Glomerular endothelial cell (primary cell): ENCODE results near the gene BAHCC1. TPM values are rescaled to one million over a fixed set of nuclear protein-coding genes. Genes with fewer than 3 reads are reported as not detected.

Experiments
- DNase-seq: peaks from one replicate; pipeline ENCODE4 v3.0.0-alpha.2; 2011; ENCODE audit warnings: low read depth, low spot score; ENCODE audit errors: extremely low read depth
- total RNA-seq: library from RNA; depleted of rRNA; stranded (reverse); fragments of >200 nt; gene quantifications from 2 replicates; pipeline ENCODE4 v1.2.3, GENCODE V29; 2015

The BAHCC1 gene
- total RNA-seq, 1 donor from 2014 or later, result 30.5 TPM

DNA sequence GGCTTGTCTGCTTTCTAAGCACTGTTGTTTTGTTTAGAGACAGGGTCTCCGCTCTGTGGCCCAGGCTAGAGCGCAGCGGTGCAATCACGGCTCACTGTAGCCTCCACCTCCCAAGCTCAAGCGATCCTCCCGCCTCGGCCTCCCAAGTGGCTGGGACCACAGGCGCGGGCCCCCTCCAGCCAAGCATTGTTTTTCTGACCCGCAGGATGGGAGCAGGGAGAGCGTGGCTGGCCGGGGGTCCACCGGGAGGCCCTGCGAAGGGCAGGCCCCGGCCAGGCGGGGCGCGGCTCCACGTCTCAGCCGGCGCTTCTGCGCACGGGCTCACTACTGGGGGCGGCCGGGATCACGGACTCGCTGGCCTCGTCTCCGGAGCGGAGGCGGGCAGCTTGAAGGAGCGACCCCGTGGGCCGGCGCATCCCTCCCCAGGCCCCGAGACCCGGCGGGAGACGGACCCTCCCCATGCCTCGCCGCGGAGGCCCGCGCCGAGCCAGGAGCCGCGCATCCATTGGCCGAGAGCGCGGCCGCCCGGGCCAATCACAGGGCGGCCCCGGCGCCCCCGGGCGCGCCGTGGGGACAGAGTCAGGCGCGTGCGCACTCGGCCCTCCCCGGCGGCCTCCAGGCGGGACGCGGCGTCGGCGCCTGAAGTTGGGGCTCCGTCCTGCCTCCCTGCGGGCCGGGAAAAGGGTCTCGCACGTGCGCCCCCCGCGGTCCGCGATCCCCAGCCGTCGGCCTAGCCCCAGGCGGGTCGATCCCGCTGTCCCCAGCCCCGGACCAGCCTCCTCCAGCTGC, 92.4 kb downstream of the BAHCC1 start:
- no peak for DNase-seq

DNA sequence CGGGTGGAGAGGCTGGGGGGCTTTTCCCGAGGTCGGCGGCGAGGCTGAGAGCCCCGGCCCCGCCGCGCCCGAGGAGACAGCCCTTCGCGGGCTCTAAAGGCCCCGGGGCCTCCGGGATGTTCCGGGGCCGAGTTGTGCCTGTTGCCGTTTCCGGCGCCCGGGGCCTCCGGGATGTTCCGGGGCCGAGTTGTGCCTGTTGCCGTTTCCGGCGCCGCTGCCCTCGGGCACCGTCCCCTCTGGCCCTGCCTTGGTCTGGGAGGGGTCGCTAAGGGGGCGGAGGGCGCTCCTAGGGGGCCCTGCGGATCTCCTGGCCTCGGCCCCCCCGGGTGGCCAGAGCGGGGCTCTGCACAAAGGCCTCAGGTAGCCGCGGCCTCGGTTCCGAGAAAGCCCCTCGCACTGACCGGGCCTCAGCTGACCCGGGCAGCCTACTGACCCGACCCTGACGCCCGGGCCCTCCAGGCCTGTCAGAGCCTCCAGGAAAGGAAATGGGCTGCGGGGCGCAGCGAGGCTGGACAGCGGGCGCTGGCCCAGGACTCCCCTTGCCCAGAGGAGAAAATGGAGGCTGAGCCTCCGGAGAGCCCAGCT, 93.1 kb downstream of the BAHCC1 start:
- DNase-seq, result no peak

DNA sequence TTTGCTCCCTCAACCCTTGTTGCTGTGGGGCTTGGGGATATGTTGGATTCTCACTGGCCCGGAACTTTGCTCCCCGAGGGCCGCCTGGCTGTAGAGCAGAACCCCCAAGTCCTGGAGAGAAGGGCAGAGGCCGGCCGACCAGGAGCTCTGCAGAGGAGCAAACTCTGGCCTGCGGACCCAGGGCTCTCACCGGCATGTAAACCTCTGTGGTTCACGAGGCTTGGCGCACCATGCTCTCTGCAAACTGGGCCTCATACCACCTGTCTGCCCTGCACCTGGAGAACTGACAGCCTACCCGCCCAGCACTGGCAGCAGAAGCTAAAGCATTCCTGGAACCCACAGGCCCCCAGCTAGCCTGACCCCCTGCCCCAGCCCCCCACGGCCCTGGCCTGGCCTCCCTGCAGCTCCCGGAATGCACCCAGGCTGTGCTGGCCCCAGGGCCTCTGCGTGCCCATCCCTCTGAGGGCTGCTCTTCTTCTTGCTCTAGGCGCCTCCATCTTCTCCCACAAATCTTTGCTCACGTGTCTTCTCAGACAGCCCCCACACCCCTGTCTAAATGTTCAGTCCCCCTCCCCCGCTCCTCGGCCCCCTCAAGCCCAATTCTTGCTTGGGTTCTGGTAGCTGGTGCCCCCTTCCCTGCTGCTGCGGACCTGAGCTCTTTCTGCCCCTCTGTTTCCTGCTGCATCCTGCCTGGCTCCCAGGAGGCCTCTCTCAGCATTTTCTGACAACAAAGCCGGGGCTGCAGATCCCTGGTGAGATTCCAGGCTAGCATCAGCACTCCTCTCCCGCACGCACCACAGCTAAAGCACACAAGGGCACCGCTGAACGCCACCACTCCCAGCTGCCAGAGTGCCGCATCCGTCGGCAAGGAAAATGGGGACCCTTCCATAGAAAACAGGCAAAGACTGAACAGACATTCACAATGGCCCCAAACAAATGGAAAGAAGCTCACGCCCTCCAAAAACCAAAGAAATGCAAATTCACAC, 94.0 kb downstream of the BAHCC1 start:
- DNase-seq, result no peak

DNA sequence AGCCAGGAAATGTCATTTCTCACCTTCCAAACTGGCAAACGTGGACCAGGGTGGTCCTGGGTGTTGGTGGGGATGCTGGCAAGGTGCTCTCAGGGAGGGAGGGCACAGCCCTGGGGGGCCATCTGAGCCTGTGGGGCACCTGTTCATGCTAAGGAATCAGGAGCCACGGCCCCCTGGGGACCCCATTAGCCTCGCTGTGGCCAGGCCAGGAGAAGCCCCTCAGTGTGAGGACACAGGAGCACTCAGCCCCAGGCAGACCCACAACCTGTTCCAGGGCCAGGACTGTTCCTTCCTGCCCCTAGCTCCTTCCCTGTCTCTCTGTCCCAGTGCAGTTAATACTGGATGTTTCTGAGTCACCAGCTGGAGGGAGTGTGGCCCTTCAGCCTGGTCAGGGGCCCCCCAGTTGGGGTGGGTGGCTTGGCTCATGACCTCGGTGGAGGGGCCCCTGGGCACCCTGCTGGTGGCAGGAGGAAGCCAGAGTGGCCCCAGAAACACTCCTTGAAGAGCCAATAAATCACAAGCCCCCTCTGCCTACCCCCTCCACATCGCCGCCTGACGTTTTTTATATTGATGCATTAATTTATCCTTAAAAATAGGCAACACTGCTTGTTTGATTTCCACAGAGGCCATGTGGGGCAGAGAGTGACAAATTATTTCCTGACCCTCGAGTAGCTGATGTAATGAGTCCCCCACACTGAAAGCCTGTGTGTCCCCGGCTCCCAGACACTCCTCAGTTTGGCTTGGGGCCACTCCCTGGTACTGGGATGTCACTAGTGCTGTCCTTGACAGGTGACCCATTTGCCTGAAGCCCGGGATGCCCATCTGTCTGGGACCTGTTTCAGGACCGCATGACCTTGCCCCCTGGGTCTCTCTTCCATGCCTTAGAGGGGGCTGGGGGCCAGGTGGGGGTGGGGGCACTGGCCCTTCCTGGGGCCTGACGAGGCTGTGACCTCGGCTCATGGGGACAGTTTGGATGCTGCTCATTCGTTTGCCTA, 95.0 kb downstream of the BAHCC1 start:
- DNase-seq, result no peak

DNA sequence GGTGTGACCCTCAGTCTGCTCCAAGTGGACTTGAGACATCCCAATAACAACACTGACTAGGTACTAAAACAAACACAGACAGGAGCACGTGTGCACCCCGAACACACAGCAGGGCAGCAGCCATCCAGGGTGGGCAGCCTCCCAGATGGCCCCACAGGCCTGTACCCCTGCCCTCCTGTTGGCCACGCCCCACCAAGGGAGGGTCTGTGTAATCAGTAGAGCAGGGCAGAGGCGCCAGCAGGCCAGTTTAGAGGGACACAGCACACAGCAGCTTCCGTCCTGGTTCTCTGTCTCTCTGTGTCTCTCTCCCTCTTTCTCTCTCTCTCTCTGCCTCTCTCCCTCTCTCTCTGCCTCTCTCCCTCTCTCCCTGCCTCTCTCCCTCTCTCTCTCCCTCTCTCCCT, 95.9 kb downstream of the BAHCC1 start:
- DNase-seq, result no peak

DNA sequence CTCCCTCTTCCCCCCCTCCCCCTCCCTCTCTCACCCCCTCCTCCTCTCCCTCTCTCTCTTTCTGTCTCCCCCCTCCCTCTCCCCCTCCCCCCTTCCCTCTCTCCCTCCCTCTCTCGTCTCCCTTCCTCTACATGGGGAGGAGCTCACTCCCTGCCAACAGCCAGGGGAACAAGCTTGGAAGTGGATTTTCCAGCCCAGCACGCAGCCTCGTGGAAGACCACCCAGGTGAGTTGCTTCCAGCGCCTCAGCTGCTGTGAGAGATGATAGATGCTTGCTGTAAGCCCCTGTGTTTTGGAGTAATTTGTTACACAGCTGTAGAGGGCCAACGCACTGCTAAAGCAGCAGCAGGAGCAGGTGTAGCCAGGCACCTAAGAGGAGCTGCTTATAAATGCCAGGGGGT, 96.5 kb downstream of the BAHCC1 start:
- DNase-seq, result no peak

DNA sequence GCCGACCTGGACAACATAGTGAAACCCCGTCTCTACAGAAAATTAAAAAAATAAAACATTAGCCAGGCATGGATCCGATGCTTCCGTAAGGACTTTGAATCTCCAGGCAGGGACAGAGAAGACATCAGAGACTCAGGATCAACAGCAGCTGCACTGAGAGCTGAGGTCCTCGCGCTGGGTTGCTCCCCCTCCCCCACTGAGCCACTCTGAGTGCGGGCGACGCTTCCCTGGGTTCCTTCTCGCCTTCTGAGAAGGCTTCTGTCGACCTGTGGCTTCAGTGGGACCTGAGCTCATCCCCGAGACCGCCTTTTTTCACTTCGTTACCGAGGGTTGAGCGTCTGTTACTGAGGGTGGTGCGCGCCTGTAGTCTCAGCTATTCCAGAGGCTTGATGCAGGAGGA, 96.9 kb downstream of the BAHCC1 start:
- DNase-seq, result no peak

DNA sequence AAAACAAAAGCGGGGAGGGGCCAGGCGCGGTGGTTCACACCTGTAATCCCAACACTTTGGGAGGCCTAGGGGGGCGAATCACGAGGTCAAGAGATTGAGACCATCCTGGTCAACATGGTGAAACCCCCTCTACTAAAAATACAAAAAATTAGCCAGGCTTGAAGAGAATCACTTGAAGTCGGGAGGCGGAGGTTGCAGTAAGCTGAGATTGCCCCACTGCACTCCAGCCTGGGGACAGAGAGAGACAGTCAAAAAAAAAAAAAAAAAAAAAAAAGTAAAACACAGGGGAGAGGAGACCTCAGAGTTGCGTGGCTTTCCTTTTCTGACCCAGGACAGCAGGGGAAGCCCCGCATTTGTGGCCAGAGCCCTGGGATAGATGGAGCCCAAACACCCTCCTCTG, 97.4 kb downstream of the BAHCC1 start:
- no peak for DNase-seq

DNA sequence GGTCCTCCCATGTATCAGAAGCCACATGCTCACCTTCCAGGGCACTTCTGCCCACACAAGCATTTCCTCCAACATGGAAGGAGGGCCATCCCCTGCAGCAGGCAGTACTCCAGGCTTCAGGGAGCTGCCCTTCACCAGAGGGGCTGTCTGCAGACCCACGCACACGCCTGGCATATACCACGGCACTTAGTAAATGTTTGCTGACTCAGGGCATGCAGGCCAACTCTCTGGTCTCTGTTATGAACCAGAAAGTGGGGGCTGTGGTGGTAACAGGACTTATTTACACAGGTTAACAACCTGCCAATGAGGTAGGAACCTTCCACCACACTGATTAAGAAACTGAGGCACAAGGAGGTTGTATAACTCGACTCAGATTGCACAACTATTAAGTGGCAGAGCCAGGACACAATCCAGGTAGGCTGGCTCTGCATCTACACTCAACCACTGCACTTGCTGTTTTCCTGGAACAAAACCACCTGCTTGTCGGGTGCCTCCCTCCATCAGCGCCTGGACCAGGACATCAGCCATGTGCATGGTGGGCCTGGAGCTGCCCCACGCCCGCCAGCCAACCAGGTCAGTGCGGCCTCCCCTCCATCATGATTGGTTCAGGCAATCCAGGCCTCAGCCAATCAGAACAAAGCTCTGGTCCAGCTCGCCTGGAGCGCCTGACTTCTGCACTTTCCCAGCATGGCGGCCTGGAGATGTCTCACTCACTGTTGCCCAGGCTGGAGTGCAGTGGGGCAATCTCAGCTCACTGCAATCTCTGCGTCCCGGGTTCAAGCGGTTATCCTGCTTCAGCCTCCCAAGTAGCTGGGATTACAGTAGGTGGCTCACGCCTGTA, 98.2 kb downstream of the BAHCC1 start:
- DNase-seq, result no peak

DNA sequence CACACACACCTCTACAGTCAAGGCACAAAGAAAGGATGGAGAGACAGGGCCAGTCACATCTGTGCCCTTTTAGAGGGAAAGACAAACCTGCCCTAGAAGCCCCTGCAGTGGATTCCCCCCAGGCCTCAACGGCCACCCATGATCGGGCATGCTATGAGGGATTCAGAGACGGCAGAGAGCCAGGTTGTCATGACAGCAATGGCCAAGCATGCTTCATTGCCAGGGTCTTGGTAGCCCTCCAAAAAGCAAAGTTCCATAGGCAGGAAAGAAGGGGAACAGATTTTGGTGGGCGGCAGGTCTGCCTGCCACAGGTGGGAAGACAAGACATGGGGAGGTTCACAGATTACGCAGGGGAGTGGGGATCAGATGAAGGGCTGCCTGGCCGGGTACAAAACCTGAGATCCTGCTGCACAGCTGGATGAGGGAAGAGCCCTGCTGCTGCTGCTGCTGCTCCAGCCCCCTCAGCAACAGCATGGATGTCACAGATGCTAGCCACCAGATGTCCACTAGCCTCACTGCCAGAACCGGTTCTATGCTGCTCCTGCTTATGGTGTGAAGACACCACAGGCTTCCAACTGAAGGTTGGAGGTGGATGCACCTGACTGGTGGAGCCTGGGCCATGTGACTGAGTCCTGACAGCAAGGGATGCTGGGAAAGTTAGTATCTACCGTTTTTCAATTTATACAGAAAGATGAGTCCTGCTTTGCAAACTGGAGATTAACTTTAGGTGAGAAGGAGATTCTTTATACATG, 99.5 kb downstream of the BAHCC1 start:
- DNase-seq, result no peak

DNA sequence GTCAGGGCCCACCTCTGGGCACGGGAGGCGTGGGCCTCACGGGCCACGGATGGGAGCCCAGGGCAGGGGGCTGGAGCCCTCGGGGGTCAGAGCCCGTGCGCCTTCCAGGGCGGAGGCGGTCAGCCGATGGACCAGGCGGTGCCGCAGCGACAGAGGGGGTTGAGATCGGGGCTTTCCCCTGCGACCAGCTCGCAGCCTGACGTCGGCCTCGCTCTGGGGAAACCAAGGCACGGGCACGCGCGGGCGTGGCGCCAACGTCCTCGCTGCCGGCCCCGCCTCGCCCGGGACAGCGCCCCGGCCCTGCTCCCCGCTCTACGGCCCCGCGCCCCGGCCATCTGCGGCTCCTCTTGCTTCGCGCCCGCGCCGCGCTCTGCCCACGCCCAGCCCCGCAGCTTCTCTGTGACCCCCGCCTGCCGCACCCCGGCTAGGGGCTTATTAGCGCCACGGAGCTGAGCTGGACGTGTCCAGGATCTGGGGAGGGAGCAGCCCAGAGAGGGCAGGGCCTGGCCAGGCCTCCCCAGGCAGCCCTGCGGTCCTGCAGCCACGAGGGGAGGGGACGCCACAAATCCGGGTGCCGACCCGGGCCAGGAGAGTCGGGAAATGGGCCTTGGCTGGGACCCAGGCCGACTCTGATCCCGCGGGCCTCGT, 103.8 kb downstream of the BAHCC1 start:
- DNase-seq, result no peak

DNA sequence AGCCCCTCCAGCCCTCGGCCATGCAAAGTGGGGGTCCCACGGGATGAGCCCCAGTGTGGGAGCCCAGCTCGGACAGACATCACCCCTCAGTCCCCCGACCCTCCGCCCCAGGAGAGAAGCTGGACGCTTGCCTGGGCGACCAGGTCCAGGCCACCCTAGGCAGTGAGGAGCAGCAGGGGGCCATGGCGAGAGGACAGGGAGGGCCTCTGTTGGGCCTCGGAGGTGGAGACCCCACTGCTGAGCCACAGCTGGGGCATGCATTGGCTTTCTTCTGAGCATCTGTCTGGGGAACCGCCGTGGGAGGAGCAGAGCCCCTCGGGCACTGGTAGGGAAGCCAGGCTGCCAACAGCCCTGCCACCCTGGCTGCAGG, 104.3 kb downstream of the BAHCC1 start:
- DNase-seq, result no peak

DNA sequence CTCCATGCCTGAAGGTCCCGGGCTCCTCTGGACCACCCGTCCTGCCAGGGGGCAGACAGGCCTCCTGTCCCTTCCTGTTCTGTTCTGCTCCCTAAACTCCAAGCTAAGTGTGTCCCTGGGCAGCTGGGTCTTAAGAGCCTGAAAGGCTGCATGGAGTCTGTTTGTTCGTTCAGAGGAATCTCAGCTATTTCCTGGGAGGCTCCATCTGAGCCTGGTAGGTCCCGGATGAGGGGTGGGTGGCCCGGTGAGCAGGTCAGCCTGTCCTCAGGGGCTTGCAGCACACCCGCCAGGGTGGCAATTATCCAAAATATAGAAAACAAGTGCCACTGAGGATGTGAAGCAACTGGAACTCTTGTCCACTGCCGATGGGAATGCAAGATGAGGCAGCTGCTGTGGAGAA, 104.8 kb downstream of the BAHCC1 start:
- no peak for DNase-seq

DNA sequence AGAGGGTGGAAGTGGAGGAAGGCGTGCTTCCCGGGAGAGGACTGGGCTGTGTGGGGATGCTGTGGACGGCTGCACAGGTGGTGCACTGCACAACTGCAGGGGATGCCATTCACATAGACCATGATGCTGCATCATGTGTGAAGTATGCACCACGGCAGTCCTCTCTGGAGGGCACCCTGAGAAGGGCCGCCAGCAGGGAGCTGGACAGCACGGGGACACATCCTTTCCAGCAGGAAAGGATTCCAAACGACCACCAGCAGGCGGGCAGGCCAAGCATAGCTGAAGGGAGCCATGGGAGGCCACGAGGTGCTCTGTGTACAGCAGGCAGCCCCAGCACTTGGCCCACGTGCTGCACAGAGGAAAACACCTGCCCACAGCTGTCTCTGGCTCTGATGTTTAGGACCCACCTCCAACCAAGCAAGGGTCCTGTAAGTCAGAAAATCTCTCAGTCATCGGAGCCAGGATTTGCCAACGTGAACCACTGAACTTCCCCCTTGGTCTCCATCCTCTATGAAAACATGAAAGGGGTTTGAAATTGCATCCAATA, 107.3 kb downstream of the BAHCC1 start:
- DNase-seq, result no peak

DNA sequence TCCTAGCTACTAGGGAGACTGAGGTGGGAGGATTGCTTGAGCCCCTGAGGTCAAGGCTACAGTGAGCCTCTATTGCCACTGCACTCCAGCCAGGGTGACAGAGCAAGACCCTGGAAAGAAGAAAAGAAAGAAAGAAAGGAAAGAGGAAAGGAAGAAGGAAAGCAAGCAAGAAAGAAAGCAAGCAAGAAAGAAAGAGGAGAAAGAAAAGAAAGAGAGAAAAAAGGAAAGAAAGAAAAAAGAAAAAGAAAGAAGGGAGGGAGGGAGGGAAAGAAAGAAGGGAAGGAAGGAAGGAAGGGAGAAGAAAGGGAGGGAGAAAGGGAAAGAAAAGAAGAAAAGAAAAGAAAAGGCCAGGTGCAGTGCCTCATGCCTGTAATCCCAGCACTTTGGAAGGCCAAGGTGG, 108.4 kb downstream of the BAHCC1 start:
- DNase-seq, result no peak

DNA sequence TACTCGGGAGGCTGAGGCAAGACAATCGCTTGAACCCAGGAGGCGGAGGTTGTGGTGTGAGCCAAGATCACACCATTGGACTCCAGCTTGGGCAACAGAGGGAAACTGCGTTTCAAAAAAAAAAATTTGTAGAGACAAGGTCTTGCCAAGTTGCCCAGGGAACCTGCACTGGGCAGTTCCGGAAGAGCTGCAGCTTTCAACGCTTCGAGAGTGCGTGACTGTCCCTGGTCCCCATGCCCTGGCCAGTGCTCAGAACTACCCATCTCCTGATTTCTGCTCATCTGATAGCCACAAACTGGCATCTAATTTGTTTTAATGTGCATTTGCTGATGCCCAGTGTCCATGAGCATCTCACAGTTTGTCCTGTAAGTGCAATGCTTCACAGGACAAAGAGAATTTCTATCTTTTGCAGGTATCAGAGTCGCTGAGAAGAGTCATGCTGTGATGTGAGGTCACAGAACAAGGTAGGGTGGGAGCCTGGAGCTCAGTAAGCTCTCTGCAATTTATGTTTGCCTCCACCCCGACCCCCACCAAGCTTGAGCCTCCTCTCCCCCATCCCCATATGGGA, 113.5 kb downstream of the BAHCC1 start:
- DNase-seq, result no peak

DNA sequence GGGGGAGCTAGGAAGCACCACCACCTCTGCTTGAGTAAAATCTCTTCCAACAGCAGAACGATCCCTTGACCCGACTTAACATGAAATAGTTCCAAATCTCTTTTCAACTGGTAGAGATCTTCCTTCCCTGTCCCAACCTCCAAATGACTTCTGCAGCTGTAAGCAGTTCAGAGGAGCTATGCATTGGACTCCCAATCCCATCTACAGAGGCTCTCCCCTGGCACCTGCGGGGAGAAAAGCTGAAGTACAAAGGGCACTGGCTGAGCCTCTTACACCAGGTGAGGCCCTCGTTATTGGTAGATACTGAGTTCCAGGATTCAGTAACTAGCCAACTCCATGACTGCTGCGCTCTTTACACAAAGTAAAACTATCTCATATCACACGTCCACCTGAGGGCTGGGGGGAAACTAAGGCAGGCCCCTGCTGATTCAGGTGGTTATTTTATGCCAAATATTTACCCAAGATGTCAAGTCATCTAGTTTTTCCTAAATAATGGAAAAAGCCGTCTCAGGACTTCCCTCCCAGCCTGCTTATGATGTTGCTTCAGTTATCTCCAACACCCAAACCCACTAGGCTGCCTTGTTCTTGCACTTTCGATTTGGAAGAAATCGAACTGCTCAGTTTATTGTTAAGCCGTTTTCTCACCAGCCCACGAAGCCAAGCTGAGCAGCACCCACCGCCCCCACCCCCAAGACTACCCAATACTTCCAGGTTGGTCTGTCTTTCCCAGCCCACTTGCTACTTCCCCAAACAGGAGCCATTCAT, 114.1 kb downstream of the BAHCC1 start:
- no peak for DNase-seq
